ENCODE results near the gene BEGAIN.

The BEGAIN gene

GRCh38 chr14:100524233-100524932 is 62.8 kb downstream of the BEGAIN start:
- no peaks in the 10 kb centered on the region for H3K27me3 ChIP-seq (ENCODE audit: control insufficient read depth, low read length)
- no peak overlapping the region for H3K4me2 ChIP-seq (ENCODE audit: low read length)
- H4K20me1 ChIP-seq (ENCODE audit: control insufficient read depth, insufficient read depth, low read depth, low read length) = peaks cover 6% of the 10 kb centered on the region; the same call in 1 of the 2 replicates
- TF ChIP-seq CTCF (IDR thresholded peaks at IDR 0.05; ENCODE audit: low read depth, low read length, poor library complexity, severe bottlenecking) (no peak), EZH2phosphoT487 (IDR thresholded peaks at IDR 0.05; ENCODE audit: borderline replicate concordance, low read length) (no peak)
- no peak overlapping the region for H3K4me3 ChIP-seq (ENCODE audit: low read length)
- H3F3A ChIP-seq (ENCODE audit: control insufficient read depth, insufficient read depth) = no peaks in the 10 kb centered on the region
- no peaks in the 10 kb centered on the region for H3K79me2 ChIP-seq (ENCODE audit: control insufficient read depth, low read length)
- H3K27ac ChIP-seq (ENCODE audit: low read depth, low read length) = no peak overlapping the region
- no peaks in the 10 kb centered on the region for H3K4me1 ChIP-seq (ENCODE audit: control insufficient read depth, low read length)
- H3K9me3 ChIP-seq (ENCODE audit: control insufficient read depth, insufficient read depth, low read length) = no peaks in the 10 kb centered on the region
- H3K9me2 ChIP-seq (replicated peaks; ENCODE audit: control insufficient read depth, low read length) = no peaks in the 10 kb centered on the region
- no peaks in the 10 kb centered on the region; the same call in 1 of the 2 replicates for H3K36me3 ChIP-seq (ENCODE audit: control insufficient read depth, low read length)

- no peaks in the 10 kb centered on the region for H3F3A ChIP-seq (ENCODE audit: control insufficient read depth, insufficient read depth)
- no peaks in the 10 kb centered on the region for H3K9me2 ChIP-seq (replicated peaks; ENCODE audit: control insufficient read depth, low read length)
- TF ChIP-seq CTCF (IDR thresholded peaks at IDR 0.05; ENCODE audit: low read depth, low read length, poor library complexity, severe bottlenecking) (no peak), EZH2phosphoT487 (IDR thresholded peaks at IDR 0.05; ENCODE audit: borderline replicate concordance, low read length) (no peak)
- H3K27me3 ChIP-seq (ENCODE audit: control insufficient read depth, low read length) = no peaks in the 10 kb centered on the region
- no peak overlapping the region for H3K4me3 ChIP-seq (ENCODE audit: low read length)
- H3K4me2 ChIP-seq (ENCODE audit: low read length) = no peak overlapping the region
- H3K27ac ChIP-seq (ENCODE audit: low read depth, low read length) = no peak overlapping the region
- no peaks in the 10 kb centered on the region for H3K9me3 ChIP-seq (ENCODE audit: control insufficient read depth, insufficient read depth, low read length)
- H3K36me3 ChIP-seq (ENCODE audit: control insufficient read depth, low read length) = no peaks in the 10 kb centered on the region; the same call in 1 of the 2 replicates
- H3K79me2 ChIP-seq (ENCODE audit: control insufficient read depth, low read length) = no peaks in the 10 kb centered on the region
- H3K4me1 ChIP-seq (ENCODE audit: control insufficient read depth, low read length) = no peaks in the 10 kb centered on the region
- peaks cover 6% of the 10 kb centered on the region; the same call in 1 of the 2 replicates for H4K20me1 ChIP-seq (ENCODE audit: control insufficient read depth, insufficient read depth, low read depth, low read length)
Measured at GRCh38 chr14:100523843-100524169, 63.4 kb downstream of the BEGAIN start.

GRCh38 chr14:100523131-100523842 is 63.9 kb downstream of the BEGAIN start:
- Histone ChIP-seq H3K4me1 (ENCODE audit: control insufficient read depth, low read length) (no peaks in the 10 kb centered on the region), H3K4me3 (ENCODE audit: low read length) (no peak overlapping the region), H4K20me1 (ENCODE audit: control insufficient read depth, insufficient read depth, low read depth, low read length) (peaks cover 6% of the 10 kb centered on the region; the same call in 1 of the 2 replicates), H3K27ac (ENCODE audit: low read depth, low read length) (no peak overlapping the region), H3K9me3 (ENCODE audit: control insufficient read depth, insufficient read depth, low read length) (no peaks in the 10 kb centered on the region), H3K79me2 (ENCODE audit: control insufficient read depth, low read length) (no peaks in the 10 kb centered on the region), H3K27me3 (ENCODE audit: control insufficient read depth, low read length) (no peaks in the 10 kb centered on the region), H3K4me2 (ENCODE audit: low read length) (no peak overlapping the region), H3K9me2 (replicated peaks; ENCODE audit: control insufficient read depth, low read length) (no peaks in the 10 kb centered on the region), H3K36me3 (ENCODE audit: control insufficient read depth, low read length) (no peaks in the 10 kb centered on the region; the same call in 1 of the 2 replicates), H3F3A (ENCODE audit: control insufficient read depth, insufficient read depth) (no peaks in the 10 kb centered on the region)
- no peak for TF ChIP-seq CTCF (IDR thresholded peaks at IDR 0.05; ENCODE audit: low read depth, low read length, poor library complexity, severe bottlenecking)
- no peak for TF ChIP-seq EZH2phosphoT487 (IDR thresholded peaks at IDR 0.05; ENCODE audit: borderline replicate concordance, low read length)

All from DOHH2 (cell line).